Spleen (tissue), 11 donors: ENCODE measurements around the gene DPYD. TPM values are rescaled to one million over a fixed set of nuclear protein-coding genes. Genes with fewer than 3 reads are reported as not detected.

Source experiments
- DNase-seq: peaks from one replicate; pipeline ENCODE4 v3.0.0-alpha.2; 2020
- H3K27ac ChIP-seq, 8 donors: fragments of 200-600 bp; sonication (generic) in 7 of 8; 1 replicate in 4 of 8; 2 replicates in 4 of 8; pipeline versions ENCODE4 v1.5.0 to v1.8.0; 2016 to 2021; ENCODE audit warnings: inconsistent platforms in 4 of 8, mild to moderate bottlenecking in 4 of 8, moderate library complexity in 1 of 8
- H3K27me3 ChIP-seq, 7 donors: fragments of 200-600 bp; sonication (generic) in 6 of 7; replicated peaks in 1 of 7; 1 replicate in 4 of 7; 2 replicates in 3 of 7; pipeline versions ENCODE4 v1.5.0 to v1.8.0; 2016 to 2021; ENCODE audit warnings: inconsistent platforms in 3 of 7, mild to moderate bottlenecking in 1 of 7
- H3K36me3 ChIP-seq, 6 donors: fragments of 200-600 bp; sonication (generic) in 5 of 6; 1 replicate in 4 of 6; 2 replicates in 2 of 6; pipeline versions ENCODE4 v1.5.0 to v1.8.0; 2016 to 2021; ENCODE audit warnings: inconsistent platforms in 2 of 6
- H3K4me1 ChIP-seq, 6 donors: fragments of 200-600 bp; sonication (generic) in 5 of 6; 1 replicate in 3 of 6; 2 replicates in 3 of 6; pipeline versions ENCODE4 v1.5.0 to v1.8.0; 2016 to 2021; ENCODE audit warnings: inconsistent platforms in 3 of 6
- H3K4me3 ChIP-seq, 8 donors: fragments of 200-600 bp; sonication (generic) in 7 of 8; 1 replicate in 4 of 8; 2 replicates in 4 of 8; pipeline versions ENCODE4 v1.5.0 to v1.8.0; 2016 to 2021; ENCODE audit warnings: inconsistent platforms in 4 of 8, mild to moderate bottlenecking in 4 of 8, moderate library complexity in 2 of 8
- H3K9me3 ChIP-seq, 8 donors: fragments of 200-600 bp; sonication (generic) in 7 of 8; 1 replicate in 4 of 8; 2 replicates in 4 of 8; pipeline versions ENCODE4 v1.5.0 to v1.8.0; 2016 to 2021; ENCODE audit warnings: inconsistent platforms in 4 of 8
- CTCF ChIP-seq, 11 experiments: fragments of 200-600 bp in 7 of 11; fragments of 450-650 bp in 4 of 11; sonication (generic) in 4 of 11; IDR thresholded peaks in 8 of 11; conservative IDR thresholded peaks in 3 of 11; 1 replicate in 7 of 11; 2 replicates in 4 of 11; pipeline versions ENCODE4 v1.4.0 to v1.8.0; 2016 to 2021; ENCODE audit warnings: antibody characterized with exemption in 11 of 11, inconsistent platforms in 4 of 11, mild to moderate bottlenecking in 1 of 11
- POLR2A ChIP-seq, 3 donors: fragments of 450-650 bp; IDR thresholded peaks; one replicate each; pipeline ENCODE4 v1.5.1; 2017; ENCODE audit warnings: antibody characterized with exemption in 3 of 3, mild to moderate bottlenecking in 1 of 3
- POLR2AphosphoS5 ChIP-seq, 3 donors: sonication (generic); formaldehyde crosslinking; IDR thresholded peaks; one replicate each; pipeline ENCODE4 v1.5.1; 2017; ENCODE audit warnings: antibody characterized with exemption in 3 of 3
- WGBS, 5 donors: extraction: QIAGEN DNeasy Blood & Tissue Kit in 3 of 5; methylation state at CpG; one replicate each; pipeline versions ENCODE4 v1.1.5 to v1.1.7; 2013 to 2018; 5-methylcytosine and 5-hydroxymethylcytosine counted together
- intact Hi-C: fragments of 100-400 bp; cut with DNase I; formaldehyde crosslinking; loops from one replicate; pipeline ENCODE4 v1.15.0; 2023; ENCODE audit warnings: low total_unique reads
- polyA plus RNA-seq, 3 donors: library from polyadenylated mRNA; stranded (reverse); fragments of 200-250 nt; gene quantifications; one replicate each; pipeline ENCODE4 v1.2.1, GENCODE V29; 2013
- total RNA-seq, 7 donors: library from RNA; depleted of rRNA in 3 of 7; stranded (reverse); fragments of >200 nt in 3 of 7; fragmentation: NEBNext Ultra II Directional in 4 of 7; extraction: Animal tissue kit (Norgen Biotek cat#: 25700) in 4 of 7; gene quantifications; one replicate each; pipeline versions ENCODE4 v1.1.0 to v1.2.1, GENCODE V29; 2016 to 2021
- donor health status: healthy with polysubstance abuse.
- donor health status: DM: no; HTN: no; CAD: no; lungs with moderate emphysema.
- donor health status: DM: no; HTN: no; CAD: no.
- donor health status: Bipolar disorder and iron deficiency.
- donor health status: healthy.
- donor health status: DM: no; HTN: no; CAD: no.
- donor health status: DM: yes; HTN: yes; CAD: no.

Gene DPYD
- total and polyA plus RNA-seq, 10 donors: 7.3 to 114 (median 92.3) TPM

- no peak for TF ChIP-seq CTCF (IDR thresholded peaks at IDR 0.05 in 8 of 11, conservative IDR thresholded peaks at IDR 0.05 in 3 of 11)
- no peak for TF ChIP-seq POLR2AphosphoS5 (IDR thresholded peaks at IDR 0.05)
- no peak for TF ChIP-seq POLR2A (IDR thresholded peaks at IDR 0.05)
- intact Hi-C loops: no loop called here
- H3K9me3 ChIP-seq: no peaks in the 10 kb centered on the region
- WGBS, 5 donors: 68 to 82% (median 79%) methylated on average over 2 of the region's 2 CpGs
- no peaks in the 10 kb centered on the region for H3K27me3 ChIP-seq
- H3K36me3 ChIP-seq: peaks cover 0 to 16% (median 0%) of the 10 kb centered on the region in 6 donors
- H3K27ac ChIP-seq: no peak overlapping the region
- peaks cover 0 to 50% (median 10%) of the 10 kb centered on the region in 6 donors for H3K4me1 ChIP-seq
- H3K4me3 ChIP-seq: no peak overlapping the region
- no peak for DNase-seq
These were observed 133.6 kb downstream of the DPYD start for GRCh38 chr1:97787231-97787630.

GRCh38 chr1:97784661-97785060, 136.2 kb downstream of the DPYD start:
- intact Hi-C loops: no loop called here
- H3K27me3 ChIP-seq: no peaks in the 10 kb centered on the region
- no peak overlapping the region for H3K27ac ChIP-seq
- H3K36me3 ChIP-seq: peaks cover 0 to 16% (median 0%) of the 10 kb centered on the region in 6 donors
- H3K4me3 ChIP-seq: no peak overlapping the region
- DNase-seq: no peak
- no peaks in the 10 kb centered on the region for H3K9me3 ChIP-seq
- peaks cover 0 to 30% (median 5%) of the 10 kb centered on the region in 6 donors for H3K4me1 ChIP-seq
- TF ChIP-seq POLR2AphosphoS5 (IDR thresholded peaks at IDR 0.05) (no peak), POLR2A (IDR thresholded peaks at IDR 0.05) (no peak), CTCF (IDR thresholded peaks at IDR 0.05 in 8 of 11, conservative IDR thresholded peaks at IDR 0.05 in 3 of 11) (no peak)

GRCh38 chr1:97783751-97784150, 137.1 kb downstream of the DPYD start:
- Histone ChIP-seq H3K27ac (no peak overlapping the region), H3K36me3 (peaks cover 0 to 16% (median 0%) of the 10 kb centered on the region in 6 donors), H3K4me3 (no peak overlapping the region), H3K9me3 (no peaks in the 10 kb centered on the region), H3K4me1 (peaks cover 0 to 24% (median 0%) of the 10 kb centered on the region in 6 donors), H3K27me3 (no peaks in the 10 kb centered on the region)
- WGBS, 5 donors: 90 to 98% (median 91%) methylated on average over 2 of the region's 2 CpGs
- intact Hi-C loops: no loop called here
- no peak for TF ChIP-seq POLR2A (IDR thresholded peaks at IDR 0.05)
- TF ChIP-seq CTCF (IDR thresholded peaks at IDR 0.05 in 8 of 11, conservative IDR thresholded peaks at IDR 0.05 in 3 of 11): no peak
- TF ChIP-seq POLR2AphosphoS5 (IDR thresholded peaks at IDR 0.05): no peak
- no peak for DNase-seq

- TF ChIP-seq CTCF (IDR thresholded peaks at IDR 0.05 in 8 of 11, conservative IDR thresholded peaks at IDR 0.05 in 3 of 11) (no peak), POLR2AphosphoS5 (IDR thresholded peaks at IDR 0.05) (no peak), POLR2A (IDR thresholded peaks at IDR 0.05) (no peak)
- intact Hi-C loops: no loop called here
- peaks cover 0 to 26% (median 0%) of the 10 kb centered on the region in 6 donors for H3K36me3 ChIP-seq
- no peaks in the 10 kb centered on the region for H3K9me3 ChIP-seq
- no peaks in the 10 kb centered on the region for H3K27me3 ChIP-seq
- H3K27ac ChIP-seq: no peak overlapping the region
- no peak overlapping the region for H3K4me3 ChIP-seq
- 81 to 88% (median 85%) methylated on average over 4 of the region's 4 CpGs for WGBS, 5 donors
- DNase-seq: no peak
- H3K4me1 ChIP-seq: peaks cover 0 to 18% (median 0%) of the 10 kb centered on the region in 6 donors
These were observed 139.0 kb downstream of the DPYD start for GRCh38 chr1:97781762-97782337.
